OCI-M2 (cell line): ENCODE data around the gene GTF2A2.

Experiments used
- DNase-seq: peaks from one replicate; lab custom pipeline; 2025; ENCODE audit not compliant: unreplicated experiment; lab: John Stamatoyannopoulos, UW

GTF2A2 gene

GRCh38 chr15:59609730-59610712 lies 47.3 kb downstream of the GTF2A2 start:
- no peak for DNase-seq

DNA sequence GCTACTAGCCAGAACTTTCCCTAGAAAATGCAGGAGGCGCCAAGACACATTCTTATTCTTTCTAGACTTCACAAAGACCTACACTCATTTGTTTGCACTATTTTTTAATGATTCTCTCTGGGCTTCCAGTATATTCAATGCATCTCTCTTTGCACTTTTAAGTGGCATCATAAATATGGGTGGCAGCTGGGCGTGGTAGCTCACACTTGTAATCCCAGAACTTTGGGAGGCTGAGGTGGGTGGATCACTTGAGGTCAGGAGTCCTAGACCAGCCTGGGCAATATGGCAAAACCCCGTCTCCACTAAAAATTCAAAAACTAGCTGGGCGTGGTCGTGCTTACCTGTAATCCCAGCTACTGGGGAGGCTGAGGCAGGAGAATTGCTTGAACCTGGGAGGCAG lies 51.3 kb downstream of the GTF2A2 start:
- no peak for DNase-seq

DNA sequence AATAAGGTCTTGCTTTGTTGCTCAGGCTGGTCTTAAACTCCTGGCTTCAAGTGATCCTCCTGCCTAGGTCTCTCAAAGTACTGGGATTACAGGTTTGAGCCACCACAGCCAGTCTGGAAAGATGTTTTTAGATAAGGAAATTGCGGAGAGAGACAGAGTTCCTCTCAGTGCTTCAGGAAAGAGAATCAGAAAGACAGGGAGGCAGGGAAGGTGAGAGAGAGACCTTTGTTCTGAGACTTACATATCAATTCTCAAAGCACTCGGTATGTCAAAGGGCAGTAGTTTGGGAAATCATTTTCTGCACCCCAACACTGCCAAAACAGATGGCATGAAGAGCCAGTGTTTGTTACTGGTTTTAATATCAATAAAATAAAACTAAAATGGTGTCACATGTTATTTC lies 58.9 kb downstream of the GTF2A2 start:
- DNase-seq: no peak

DNA sequence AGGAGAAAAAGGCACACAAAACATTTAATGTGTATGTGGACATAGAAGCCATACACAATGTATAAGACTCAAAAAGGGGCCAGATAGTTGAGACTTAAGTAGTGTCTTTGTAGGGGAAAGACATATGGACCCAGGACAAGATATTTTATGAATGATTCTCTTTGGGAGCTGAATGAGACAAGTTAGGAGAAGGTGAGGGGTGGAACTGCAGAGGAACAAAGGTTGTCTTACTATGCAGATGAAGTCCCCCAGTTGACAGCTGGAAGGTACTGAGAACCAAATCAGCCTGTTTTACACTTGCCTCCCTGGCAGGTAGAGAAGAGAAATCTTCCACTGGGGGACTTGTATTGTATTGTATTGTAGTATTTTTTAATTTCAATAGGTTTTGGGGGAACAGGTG lies 60.7 kb downstream of the GTF2A2 start:
- no peak for DNase-seq

DNA sequence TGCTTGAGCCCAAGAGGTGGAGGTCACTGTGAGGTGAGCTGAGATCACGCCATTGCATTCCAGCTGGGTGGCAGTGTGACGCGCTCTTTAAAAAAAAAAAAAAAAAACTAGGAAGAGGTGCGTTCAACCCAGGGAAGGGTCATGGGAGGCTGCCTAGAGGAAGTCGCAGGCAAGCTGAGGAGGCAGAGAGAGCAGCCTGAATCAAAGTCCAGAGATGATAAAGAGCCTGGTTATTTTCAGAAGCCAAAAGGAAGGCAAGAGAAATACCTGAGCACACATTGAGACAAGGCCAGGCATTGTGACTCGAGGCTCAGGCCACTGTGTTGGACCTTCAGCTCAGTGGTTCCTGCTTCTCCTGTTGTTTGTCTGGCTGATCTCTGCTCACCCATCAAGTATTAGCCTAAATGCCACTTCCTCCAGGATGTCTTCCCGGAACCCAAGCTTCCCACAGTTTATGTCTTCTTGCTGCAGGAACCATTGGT lies 61.8 kb downstream of the GTF2A2 start:
- DNase-seq: no peak

DNA sequence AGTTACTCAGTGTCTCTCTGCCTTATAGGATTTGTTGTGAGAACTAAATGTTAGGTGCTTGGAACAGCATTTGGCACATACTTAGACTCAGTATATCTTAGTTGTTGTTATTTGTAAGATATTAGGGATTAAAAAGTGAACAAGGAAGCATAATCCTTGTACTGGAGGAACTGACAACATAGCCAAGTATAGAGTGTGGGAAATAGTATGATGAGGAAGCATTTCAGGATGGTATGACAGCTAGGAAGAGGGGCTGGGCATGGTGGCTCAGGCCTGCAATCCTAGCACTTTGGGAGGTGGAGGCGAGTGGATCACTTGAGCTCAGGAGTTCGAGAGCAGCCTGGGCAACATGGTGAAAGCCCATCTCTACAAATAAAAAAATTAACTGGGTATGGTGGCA lies 62.3 kb downstream of the GTF2A2 start:
- DNase-seq: no peak

DNA sequence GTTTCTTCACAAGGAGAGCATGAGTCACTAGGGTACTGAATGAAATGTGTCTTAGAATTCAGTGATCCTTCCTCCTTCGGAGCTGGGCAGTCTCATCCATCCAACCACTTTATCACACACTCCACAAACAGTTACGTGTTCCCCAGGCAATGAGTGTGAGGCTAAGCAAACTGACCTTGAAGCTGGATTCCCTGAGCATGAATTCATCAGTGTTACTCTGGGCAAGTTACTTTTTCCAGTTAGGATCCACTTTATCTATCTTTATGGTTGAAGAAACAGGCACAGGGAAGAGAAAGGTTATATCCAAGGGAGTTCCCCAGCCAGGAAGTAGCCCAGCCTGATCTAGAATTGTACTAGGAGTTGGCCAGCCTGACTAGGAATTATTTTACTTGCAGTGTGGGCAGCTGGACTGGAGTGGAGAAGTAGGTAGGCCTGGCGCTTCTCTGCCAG lies 62.8 kb downstream of the GTF2A2 start:
- DNase-seq: no peak

DNA sequence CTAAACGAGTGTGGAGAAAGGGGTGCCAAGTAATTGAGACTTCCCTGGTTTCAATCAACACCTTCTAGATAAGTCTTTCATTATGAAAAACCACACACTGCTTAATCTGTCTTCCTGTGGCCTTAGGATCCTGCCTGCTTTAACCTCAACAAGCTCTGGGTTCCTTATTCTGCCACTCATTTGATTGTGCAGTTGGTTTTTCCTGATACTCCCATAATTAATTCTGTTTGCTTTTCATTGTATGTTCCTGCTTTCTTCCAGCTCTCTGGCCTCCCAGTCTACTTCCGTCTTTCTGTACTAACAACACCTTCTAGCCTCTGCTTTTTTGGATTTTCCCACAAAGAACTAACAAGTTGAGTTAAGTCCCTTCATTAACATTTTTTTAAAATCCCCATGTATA lies 66.0 kb downstream of the GTF2A2 start:
- no peak for DNase-seq

DNA sequence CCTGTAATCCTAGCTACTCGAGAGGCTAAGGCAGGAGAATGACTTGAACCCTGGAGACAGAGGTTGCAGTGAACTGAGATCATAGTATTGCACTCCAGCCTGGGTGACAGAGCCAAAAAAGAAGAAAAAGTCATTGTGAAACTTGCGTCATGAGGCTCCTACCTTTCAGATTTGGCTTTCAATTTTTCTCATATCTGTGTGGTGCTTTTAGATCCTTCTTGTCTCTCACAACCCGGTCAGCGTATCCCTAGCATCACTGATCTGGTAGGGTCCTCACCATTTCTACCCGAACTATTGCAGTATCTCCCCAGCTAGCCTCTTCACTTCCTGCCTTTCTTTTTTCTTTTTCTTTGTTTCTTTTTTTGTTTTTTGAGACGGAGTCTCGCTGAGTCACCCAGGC lies 67.3 kb downstream of the GTF2A2 start:
- DNase-seq: no peak
